GM19397 (cell line): Measurements from ENCODE around the gene SMOC2.

Source experiments
- ATAC-seq: cut with Tn5 transposase; IDR thresholded peaks from one replicate; pipeline ENCODE4 v1.9.1; 2021; ENCODE audit warnings: mild to moderate bottlenecking, moderate library complexity; ENCODE audit not compliant: unreplicated experiment

Gene SMOC2

GRCh38 chr6:168415098-168415992, 25.6 kb upstream of the SMOC2 start:
- no peak for ATAC-seq

- ATAC-seq, result no peak
Measured at GRCh38 chr6:168415993-168416530, 24.9 kb upstream of the SMOC2 start.

GRCh38 chr6:168416531-168416930, 24.5 kb upstream of the SMOC2 start:
- ATAC-seq, result no peak

GRCh38 chr6:168417191-168417590, 23.8 kb upstream of the SMOC2 start:
- ATAC-seq, result no peak

- no peak for ATAC-seq
Measured at GRCh38 chr6:168417679-168418557, 23.1 kb upstream of the SMOC2 start.

GRCh38 chr6:168418711-168419121, 22.3 kb upstream of the SMOC2 start:
- ATAC-seq, result no peak

GRCh38 chr6:168419569-168419968, 21.4 kb upstream of the SMOC2 start:
- ATAC-seq, result no peak

GRCh38 chr6:168420084-168420483, 20.9 kb upstream of the SMOC2 start:
- no peak for ATAC-seq

GRCh38 chr6:168420706-168421105, 20.3 kb upstream of the SMOC2 start:
- no peak for ATAC-seq

- no peak for ATAC-seq
Measured at GRCh38 chr6:168427184-168427583, 13.8 kb upstream of the SMOC2 start.

- no peak for ATAC-seq
Measured at GRCh38 chr6:168428052-168428826, 12.7 kb upstream of the SMOC2 start.

- no peak for ATAC-seq
Measured at GRCh38 chr6:168428863-168429262, 12.1 kb upstream of the SMOC2 start.

- ATAC-seq, result no peak
Measured at GRCh38 chr6:168432196-168432595, 8.8 kb upstream of the SMOC2 start.

- ATAC-seq, result no peak
Measured at GRCh38 chr6:168433898-168434297, 7.1 kb upstream of the SMOC2 start.

GRCh38 chr6:168434505-168434904, 6.5 kb upstream of the SMOC2 start:
- no peak for ATAC-seq

GRCh38 chr6:168437751-168438150, 3.2 kb upstream of the SMOC2 start:
- no peak for ATAC-seq

GRCh38 chr6:168438783-168439520, 2.0 kb upstream of the SMOC2 start:
- ATAC-seq, result no peak

- ATAC-seq, result no peak
Measured at GRCh38 chr6:168439794-168440450, 1.1 kb upstream of the SMOC2 start.
